ENCODE results near the gene HBZ.
"Not testable (repeated sequence)": the region's sequence is repeated elsewhere in the genome, so short reads cannot be mapped to it uniquely, and the experiment has no call there.

HBZ gene

GRCh38 chr16:152141-153128 is at the start of gene HBZ:
Gene HBZ (plus strand): TSS chr16:152644. CDS start chr16:152910, 266 bp downstream.
- DNase-seq, result peak; percentile 38

DNA sequence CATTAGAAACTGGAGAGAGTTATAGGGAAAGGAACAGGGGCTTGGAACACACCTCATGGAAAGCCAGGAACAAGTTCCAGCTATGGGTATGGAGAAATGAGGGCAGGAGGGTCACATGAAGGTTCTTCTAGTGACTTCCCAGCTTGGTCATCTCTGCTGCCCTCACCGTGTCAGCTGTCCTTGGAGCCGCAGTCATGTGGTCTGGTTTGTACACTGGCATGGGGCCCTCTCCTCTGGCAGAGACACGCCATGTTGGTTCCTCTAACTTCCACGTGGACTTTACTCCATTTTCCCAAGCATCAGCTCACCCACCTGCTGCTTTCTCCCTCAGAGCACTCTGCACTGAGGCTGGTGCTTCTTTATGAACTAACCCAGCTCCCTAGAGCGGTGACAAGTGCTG is 48.1 kb upstream of the HBZ start:
- DNase-seq, result no peak

- peak; percentile 95 for DNase-seq
These were observed 47.5 kb upstream of the HBZ start for GRCh38 chr16:104928-105327.

DNA sequence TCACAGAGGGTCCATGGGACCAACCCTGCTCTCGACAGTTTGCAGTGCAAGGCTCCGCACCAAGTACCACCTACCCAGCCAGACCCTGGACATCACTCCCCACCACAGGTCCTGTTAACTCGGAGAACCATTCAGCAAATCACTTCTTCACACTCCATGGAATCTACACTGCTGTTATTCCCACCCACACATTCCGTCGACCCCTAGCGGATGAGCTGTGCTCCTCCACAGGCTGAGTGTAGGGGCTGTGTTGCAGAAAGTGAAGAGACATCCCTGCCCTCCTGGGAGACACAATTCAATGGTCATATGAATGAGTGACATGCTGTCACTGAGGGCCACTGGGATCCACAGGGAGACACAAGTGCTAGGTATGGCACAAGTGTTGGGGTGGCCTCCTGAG is 46.9 kb upstream of the HBZ start:
- no peak for DNase-seq

- peak; percentile 96 for DNase-seq
These were observed 45.7 kb upstream of the HBZ start for GRCh38 chr16:106623-107324.

DNA sequence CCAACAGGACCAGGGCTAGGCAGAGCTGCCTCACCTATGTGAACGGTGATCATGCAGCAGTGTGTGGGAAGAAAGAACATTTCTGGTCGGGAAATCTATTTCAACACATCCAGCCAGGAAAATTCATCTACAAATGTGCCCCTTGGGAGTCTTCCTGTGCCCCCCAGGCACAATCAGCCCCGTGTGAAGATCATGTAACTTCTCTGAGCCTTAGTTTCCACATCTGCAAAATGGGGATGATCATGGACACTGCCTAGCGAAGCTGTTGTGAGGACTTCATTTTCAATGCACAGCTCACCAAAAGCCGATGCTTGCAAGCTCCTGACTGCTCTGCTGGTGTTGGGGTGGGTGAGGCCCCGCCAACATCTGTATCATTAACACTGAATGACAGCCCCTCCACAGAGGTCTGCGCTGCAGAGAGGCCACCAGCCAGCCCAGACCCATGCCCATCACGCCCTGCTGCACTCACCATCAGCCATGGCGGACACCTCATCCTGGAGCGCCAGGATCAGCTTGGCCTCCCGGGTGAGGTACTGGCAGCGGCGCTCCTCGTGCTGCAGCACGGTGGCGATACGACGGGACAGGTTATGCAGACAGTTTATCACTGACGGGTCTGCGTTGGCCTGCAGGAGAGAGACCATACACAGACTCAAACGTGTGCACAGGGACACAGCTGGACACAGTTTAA is 40.1 kb upstream of the HBZ start:
- no peak for DNase-seq

DNA sequence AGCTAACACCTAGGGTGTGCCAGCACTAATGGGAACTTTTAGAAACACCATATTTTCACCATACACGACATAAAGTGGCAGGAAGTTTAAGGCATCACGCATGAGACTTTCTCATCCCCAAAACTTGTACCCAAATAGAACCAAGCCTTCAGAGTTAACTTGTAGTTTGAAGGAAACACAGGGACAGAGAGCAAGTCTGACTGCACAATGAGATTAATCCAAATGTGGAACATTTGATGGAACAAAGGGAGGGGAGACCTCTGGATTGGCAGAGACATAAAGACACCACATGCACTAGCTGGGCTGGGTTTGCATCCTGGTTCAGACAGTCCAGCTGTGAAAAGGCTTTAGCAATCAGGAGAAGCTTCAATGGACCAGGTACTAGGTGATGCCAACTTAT is 38.1 kb upstream of the HBZ start:
- no peak for DNase-seq

- no peak for DNase-seq
These were observed 36.4 kb upstream of the HBZ start for GRCh38 chr16:116015-116414.

GRCh38 chr16:117379-118365 is 34.8 kb upstream of the HBZ start:
- DNase-seq, result peak; percentile 95

- no peak for DNase-seq
These were observed 33.6 kb upstream of the HBZ start for GRCh38 chr16:118857-119256.

DNA sequence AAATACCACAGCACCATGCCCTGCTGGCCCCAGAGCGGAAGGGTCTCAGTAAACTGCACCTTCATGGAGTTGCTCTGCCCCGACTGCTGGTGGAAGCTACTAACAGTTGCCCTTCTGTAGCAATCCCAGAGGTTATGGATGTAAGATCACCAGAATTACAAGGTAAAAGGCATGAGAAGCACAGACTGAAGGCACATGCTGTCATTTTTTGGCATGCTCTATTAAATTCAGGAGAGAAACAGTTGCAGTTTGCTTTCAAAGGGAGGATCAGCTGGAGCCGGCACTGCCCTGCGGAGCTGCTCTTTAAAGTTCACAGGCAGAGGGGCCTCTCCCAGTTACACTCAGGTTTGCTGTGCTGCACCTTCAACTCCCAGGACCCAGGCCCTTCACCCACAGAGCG is 33.1 kb upstream of the HBZ start:
- DNase-seq, result no peak

DNA sequence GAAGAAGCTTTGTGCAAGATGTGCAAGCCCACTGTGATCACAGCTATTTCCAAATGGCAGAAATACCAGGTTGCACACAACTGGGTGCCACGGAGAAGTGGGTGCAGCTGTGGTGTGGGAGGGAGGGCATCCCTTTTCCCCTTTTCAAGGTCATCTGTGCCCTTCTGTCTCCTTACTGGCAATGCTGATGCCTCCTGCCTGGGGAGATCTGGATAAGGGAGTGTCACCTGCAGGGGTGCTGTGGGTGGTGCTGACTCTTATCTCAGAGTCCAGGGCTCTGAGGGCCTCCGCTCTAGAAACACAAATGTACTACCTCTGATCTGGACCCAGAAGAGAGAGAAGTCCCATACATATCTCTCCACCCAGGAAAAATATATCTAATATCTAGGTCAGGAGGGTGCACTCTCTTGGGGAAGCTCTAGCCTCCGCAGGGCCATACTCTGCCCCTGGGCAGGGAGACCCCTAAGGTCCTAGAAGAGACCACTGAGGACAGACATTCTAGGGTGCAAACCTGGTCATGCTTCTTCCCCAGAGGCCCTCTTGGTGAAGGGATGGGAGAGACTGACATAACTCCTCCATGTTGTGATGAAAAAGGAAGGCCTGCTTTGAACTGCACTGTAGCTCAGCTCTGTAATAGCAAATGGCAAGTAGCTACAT is 32.5 kb upstream of the HBZ start:
- peak; percentile 88 for DNase-seq

GRCh38 chr16:120756-121155 is 31.7 kb upstream of the HBZ start:
- DNase-seq, result peak; percentile 65

DNA sequence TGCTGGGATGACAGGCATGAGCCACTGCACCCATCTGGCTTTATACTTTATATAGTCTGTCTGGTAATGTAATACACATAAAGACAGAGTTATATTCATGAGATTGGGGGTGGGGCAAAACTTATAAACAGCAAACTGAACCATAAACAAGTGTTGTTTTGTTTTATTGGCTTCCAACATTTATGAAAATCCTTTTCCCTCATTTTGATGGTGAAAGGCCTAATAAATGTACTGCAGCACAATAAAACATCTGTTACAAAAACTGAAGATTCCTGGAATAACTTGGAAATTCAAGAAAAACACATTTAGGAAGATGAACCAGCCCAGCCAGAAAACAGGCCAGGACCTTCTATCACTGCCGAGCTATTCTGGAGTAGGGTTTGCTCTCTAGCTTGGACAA is 30.1 kb upstream of the HBZ start:
- no peak for DNase-seq

DNA sequence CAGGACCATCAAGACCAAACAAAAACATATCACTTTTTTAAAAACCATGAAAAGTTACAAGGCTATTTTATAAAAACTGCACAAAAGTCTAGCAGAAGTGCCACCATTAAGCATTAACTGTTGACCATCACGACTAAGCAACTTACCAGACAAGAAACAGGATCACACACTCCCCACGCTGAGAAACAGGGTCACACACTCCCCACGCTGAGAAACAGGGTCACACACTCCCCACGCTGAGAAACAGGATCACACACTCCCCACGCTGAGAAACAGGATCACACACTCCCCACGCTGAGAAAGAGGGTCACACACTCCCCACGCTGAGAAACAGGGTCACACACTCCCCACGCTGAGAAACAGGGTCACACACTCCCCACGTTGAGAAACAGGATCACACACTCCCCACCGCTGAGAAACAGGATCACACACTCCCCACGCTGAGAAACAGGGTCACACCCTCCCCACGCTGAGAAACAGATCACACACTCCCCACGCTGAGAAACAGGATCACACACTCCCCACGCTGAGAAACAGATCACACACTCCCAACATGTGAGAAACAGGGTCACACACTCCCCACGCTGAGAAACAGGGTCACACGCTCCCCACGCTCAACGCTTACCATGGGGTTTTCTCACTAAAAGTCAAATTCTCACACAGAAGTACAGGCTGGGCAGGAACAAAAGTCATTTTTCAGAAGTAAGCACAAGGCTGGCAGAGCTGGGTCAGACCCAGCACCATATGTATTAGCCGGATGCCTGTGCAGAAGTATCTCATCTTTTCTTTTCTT is 28.7 kb upstream of the HBZ start:
- DNase-seq, result not testable (repeated sequence)

DNA sequence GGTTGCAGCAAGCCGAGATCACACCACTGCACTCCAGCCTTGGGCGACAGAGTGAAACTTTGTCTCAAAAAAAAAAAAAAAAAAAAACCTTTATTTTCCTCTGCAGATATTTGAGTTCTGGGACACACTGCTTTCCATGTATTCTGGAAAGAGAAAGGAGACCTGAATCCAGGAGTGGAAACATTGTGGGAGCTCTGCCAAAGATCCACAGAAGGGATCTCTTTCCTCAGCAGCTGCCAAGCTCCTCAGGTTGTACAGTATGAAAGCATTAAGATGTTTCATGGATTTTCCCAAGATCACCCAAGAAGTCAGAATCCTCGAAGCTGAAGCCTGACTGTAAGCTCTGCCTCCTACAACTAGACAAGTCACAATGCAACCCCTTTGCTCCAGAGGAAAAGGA is 27.4 kb upstream of the HBZ start:
- no peak for DNase-seq

GRCh38 chr16:129075-129474 is 23.4 kb upstream of the HBZ start:
- DNase-seq, result no peak

GRCh38 chr16:130533-131173 is 21.8 kb upstream of the HBZ start:
- DNase-seq, result no peak

GRCh38 chr16:132120-132519 is 20.3 kb upstream of the HBZ start:
- DNase-seq, result no peak

DNA sequence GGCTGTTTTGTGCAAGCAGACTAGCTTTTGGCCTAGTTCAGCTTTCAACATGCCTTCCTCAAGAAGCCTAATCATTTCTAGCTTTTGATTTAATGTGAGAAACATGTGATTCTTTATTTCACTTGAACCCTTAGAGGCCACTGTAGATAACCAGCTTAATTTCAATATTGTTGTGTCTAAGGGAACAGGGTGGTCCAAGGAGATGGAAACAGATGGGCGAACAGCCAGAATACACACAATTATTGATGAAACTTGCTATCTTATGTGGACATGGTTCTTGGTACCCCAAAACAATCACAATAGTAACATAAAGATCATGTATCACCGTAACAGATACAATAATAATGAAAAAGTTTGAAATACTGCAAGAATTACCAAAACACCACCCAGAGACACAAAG is 18.7 kb upstream of the HBZ start:
- peak; percentile 63 for DNase-seq
